ENCODE measurements around the gene CREM.

The CREM gene

DNA sequence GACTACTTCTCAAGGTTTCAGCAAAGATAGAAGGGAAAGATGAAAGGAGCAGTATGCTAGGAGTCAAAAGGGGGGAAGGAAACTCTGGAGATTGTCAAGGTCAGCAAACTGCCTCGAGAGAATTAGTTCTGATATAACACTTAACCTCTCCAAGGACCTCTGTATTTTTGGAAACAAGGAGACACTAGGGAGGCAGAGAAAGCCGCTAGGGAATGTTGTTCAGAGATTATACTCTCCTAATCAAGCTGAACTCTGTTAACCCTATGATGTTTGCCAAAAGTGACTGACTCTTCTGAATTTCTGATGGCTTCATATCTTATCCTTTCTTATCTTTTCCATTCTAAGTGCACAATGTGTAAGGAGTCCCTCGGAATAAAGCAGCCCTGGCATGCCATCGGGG, 27.1 kb downstream of the CREM start:
- H3K27ac ChIP-seq: no peak overlapping the region
- no peak for TF ChIP-seq CTCF (IDR thresholded peaks at IDR 0.05)
- H3K36me3 ChIP-seq: peaks cover 0 to 5% (median 0%) of the 10 kb centered on the region in 3 donors
- H3K4me3 ChIP-seq: no peak overlapping the region
- peaks cover 0 to 9% (median 0%) of the 10 kb centered on the region in 4 donors for H3K4me1 ChIP-seq
- no peaks in the 10 kb centered on the region for H3K9me3 ChIP-seq
- intact Hi-C loops (cut with DNase I; ENCODE audit: low total_unique reads): no loop called here
- DNase-seq: no peak
- no peaks in the 10 kb centered on the region for H3K27me3 ChIP-seq

DNA sequence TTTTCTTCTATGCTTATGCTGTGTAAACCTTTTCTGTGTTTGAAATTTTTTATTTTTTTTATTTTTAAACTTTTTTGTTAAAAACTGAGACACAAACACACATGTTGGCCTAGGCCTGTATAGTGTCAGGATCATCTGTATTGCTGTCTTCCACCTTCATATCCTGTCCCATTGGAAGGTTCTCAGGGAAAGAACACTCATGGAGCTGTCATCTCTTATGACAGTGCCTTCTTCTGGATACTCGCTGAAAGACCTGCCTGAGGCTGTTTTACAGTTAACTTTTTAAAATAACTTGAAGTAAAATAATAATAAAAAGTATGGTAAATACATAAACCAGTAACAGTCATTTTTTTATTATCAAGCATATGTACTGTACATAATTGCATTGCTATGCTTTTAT, 34.1 kb downstream of the CREM start:
- intact Hi-C loops (cut with DNase I; ENCODE audit: low total_unique reads): no loop called here
- H3K36me3 ChIP-seq: no peaks in the 10 kb centered on the region
- no peaks in the 10 kb centered on the region for H3K9me3 ChIP-seq
- DNase-seq: no peak
- no peak overlapping the region for H3K4me3 ChIP-seq
- TF ChIP-seq CTCF (IDR thresholded peaks at IDR 0.05): no peak
- no peaks in the 10 kb centered on the region for H3K27me3 ChIP-seq
- H3K27ac ChIP-seq: no peak overlapping the region
- H3K4me1 ChIP-seq: no peaks in the 10 kb centered on the region

- no peaks in the 10 kb centered on the region for H3K9me3 ChIP-seq
- TF ChIP-seq CTCF (IDR thresholded peaks at IDR 0.05): no peak
- H3K27me3 ChIP-seq: no peaks in the 10 kb centered on the region
- intact Hi-C loops (cut with DNase I; ENCODE audit: low total_unique reads): no loop called here
- H3K4me1 ChIP-seq: no peaks in the 10 kb centered on the region
- H3K4me3 ChIP-seq: no peak overlapping the region
- no peak for DNase-seq
- H3K36me3 ChIP-seq: no peaks in the 10 kb centered on the region
- no peak overlapping the region for H3K27ac ChIP-seq
Observed at GRCh38 chr10:35161906-35162305, 35.3 kb downstream of the CREM start.

DNA sequence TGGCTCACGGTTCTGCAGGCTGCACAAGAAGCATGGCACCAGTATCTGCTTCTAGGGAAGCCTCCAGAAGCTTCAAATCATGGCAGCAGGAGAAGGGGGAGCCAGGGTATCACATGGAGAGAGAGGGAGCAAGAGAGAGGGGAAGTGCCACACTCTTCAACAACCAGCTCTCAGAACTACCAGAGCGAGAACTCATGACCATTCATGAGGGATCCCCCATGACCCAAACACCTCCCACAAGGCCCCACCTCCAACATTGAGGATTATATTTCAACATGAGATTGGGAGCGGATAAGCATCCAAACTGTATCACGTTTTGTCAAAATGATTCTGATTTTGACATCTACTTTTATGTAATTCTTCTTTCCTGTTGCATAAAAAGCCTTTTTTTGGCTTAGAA, 38.5 kb downstream of the CREM start:
- TF ChIP-seq CTCF (IDR thresholded peaks at IDR 0.05): no peak
- intact Hi-C loops (cut with DNase I; ENCODE audit: low total_unique reads): no loop called here

GRCh38 chr10:35165811-35166210, 39.2 kb downstream of the CREM start:
- TF ChIP-seq CTCF (IDR thresholded peaks at IDR 0.05): no peak
- DNase-seq: no peak
- intact Hi-C loops (cut with DNase I; ENCODE audit: low total_unique reads): no loop called here
- no peaks in the 10 kb centered on the region for H3K4me1 ChIP-seq
- no peaks in the 10 kb centered on the region for H3K27me3 ChIP-seq
- H3K27ac ChIP-seq: no peak overlapping the region
- no peak overlapping the region for H3K4me3 ChIP-seq
- no peaks in the 10 kb centered on the region for H3K36me3 ChIP-seq
- peaks cover 0 to 5% (median 0%) of the 10 kb centered on the region in 3 donors for H3K9me3 ChIP-seq

More for the DNA sequence above, 38.5 kb downstream of the CREM start:
- Histone ChIP-seq H3K4me1 (no peaks in the 10 kb centered on the region), H3K27ac (no peak overlapping the region), H3K9me3 (peaks cover 0 to 5% (median 0%) of the 10 kb centered on the region in 3 donors), H3K4me3 (no peak overlapping the region), H3K36me3 (no peaks in the 10 kb centered on the region), H3K27me3 (no peaks in the 10 kb centered on the region)
- no peak for DNase-seq

DNA sequence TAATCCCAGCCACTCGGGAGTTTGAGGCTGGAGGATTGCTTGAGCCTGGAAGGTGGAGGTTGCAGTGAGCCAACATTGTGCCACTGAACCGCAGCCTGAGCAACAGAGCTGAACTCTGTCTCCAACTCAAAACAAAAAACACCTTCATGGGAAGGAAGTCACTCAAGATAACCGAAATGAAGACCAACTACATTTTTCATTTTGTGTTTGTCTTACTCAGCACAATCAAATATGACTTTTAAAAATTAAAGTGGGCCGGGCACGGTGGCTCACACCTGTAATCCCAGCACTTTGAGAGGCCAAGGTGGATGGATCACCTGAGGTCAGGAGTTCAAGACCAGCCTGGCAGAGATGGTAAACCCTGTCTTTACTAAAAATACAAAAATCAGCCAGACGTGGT, 40.0 kb downstream of the CREM start:
- Histone ChIP-seq H3K27me3 (no peaks in the 10 kb centered on the region), H3K9me3 (peaks cover 0 to 5% (median 0%) of the 10 kb centered on the region in 3 donors), H3K4me1 (no peaks in the 10 kb centered on the region), H3K36me3 (no peaks in the 10 kb centered on the region), H3K4me3 (no peak overlapping the region), H3K27ac (no peak overlapping the region)
- no peak for TF ChIP-seq CTCF (IDR thresholded peaks at IDR 0.05)
- intact Hi-C loops (cut with DNase I; ENCODE audit: low total_unique reads): no loop called here
- DNase-seq: no peak

Data from tibial artery (tissue), 4 donors.